GM18502 (cell line): Measurements from ENCODE around the gene MRPS18A.
"Not testable (repeated sequence)": the region's sequence is repeated elsewhere in the genome, so short reads cannot be mapped to it uniquely, and the experiment has no call there.

Experiments
- ATAC-seq: cut with Tn5 transposase; IDR thresholded peaks from one replicate; pipeline ENCODE4 v1.9.1; 2021; ENCODE audit warnings: mild to moderate bottlenecking; ENCODE audit not compliant: unreplicated experiment, poor library complexity

MRPS18A gene

DNA sequence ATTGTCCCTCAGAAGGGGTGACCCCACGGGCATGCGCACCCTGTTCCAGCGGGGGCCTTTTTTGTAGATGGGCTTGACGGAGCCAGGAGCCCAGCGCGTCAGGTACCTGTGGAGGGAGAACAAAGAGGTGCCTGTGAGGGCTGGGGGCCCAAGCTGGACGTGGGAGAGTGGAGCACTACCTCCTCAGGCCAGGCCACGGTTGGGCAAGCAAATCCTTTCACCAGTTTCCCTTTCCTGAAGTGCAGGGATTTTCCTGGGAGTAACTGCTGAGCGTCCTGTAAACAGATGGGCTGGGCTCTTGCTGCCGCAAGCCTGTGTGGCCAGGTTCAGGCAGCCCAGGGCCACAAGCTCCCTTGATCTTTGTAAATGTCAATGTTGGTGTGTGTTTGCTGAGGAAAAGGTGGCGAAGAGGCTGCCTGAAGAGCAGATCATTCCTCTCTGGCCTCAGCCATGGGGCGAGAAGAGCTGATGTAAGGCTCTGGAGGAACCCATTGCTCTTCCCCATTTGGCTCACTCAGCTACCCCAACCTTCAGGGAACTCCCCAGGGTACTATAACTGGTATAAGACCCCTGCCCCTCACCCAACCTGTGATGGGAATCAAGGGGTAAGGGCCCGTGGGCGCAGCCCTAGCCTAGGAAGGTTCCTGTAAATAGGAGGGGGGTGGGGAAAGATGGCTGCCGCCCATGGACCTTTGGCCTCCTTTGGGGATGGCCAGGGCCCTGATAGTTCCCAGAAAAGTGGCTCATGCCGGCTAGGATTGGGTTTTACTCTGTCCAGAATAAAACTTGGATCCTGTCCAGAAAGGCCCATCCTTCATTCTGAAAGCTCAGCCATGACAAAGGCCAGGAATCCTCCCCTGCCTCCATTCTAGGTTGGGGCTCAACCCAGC, 15.5 kb downstream of the MRPS18A start:
- ATAC-seq = no peak

DNA sequence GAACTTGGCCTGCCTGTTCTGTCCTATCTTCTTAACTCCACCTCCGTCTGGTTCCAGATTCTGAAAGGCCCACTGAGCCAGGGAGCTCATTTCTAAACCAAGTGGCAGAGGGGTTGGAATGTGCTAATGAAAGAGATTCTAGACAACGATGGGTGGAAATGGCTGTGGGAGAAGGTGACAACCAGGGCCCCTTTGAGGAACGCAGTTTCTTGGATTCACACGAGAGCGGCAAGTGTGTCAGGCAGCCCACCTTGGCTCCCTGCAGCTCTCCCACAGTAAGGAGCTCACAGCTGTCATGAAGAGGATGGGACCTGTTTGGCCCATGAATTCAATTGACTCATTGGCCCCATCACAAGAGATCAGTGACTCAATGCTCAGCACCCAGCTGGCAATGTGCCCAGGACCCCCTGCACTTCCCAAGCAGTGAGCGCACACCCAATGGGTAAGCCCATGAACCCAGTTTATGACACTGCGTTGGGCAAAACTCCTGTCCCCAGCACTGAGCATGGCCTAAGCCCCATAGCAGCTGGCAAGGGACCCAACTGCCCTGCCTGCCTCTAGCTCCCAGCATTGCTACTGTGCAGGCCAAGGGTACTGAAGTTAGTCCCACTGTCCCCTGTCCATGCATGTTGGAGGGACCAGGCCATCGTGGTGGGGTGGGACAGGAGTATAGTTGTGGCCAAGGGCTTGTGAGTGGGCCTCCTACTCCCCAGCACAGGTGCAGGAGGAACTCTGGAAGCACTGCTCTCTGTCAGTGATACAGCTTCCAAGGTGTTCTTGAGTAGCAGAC, 16.4 kb downstream of the MRPS18A start:
- no peak for ATAC-seq

DNA sequence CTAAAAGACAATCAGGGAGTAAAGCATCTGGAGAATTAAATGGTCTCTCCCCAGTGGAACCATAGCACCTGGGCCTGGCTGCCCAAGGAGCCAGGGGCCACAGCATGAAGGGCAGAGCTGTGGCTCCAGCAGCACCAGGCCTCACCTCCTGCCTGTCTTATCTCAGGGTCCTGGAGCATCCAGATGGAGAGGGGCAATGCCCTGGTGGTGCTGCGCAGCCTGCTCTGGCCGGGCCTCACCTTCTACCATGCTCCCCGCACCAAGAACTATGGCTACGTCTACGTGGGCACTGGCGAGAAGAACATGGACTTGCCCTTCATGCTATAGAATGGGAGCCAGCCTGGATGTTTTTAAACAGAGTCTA, 17.0 kb downstream of the MRPS18A start:
- no peak for ATAC-seq

DNA sequence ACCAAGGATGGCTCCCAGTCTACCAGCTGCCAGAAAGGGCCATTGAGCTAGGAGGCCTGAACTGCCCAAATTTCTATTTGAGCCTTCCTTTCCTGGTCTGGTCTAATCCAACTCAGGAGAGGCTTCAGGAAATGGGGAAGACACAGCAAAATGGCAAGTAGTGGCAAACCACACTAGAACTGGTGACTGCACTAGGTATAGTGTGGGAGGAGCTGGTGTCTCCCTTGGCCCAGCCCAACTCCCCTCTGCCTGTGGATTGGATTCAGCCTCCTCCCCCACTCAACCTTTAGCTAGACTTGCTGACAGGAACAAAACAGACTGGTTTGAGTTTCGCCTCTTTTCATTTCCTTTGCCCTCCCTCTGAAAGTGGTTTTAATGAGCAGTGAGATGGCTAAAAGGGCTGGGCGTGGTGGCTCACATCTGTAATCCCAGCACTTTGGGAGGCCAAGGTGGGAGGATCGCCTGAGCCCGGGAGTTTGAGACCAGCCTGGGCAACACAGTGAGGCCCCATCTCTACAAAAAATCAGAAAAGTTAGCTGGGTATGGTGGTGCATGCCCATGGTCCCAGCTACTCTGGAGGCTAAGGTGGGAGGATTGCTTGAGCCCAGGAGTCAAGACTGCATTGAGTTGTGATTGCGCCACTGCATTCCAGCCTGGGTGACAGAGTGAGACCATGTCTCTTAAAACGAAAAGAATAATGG, 17.5 kb downstream of the MRPS18A start:
- no peak for ATAC-seq

DNA sequence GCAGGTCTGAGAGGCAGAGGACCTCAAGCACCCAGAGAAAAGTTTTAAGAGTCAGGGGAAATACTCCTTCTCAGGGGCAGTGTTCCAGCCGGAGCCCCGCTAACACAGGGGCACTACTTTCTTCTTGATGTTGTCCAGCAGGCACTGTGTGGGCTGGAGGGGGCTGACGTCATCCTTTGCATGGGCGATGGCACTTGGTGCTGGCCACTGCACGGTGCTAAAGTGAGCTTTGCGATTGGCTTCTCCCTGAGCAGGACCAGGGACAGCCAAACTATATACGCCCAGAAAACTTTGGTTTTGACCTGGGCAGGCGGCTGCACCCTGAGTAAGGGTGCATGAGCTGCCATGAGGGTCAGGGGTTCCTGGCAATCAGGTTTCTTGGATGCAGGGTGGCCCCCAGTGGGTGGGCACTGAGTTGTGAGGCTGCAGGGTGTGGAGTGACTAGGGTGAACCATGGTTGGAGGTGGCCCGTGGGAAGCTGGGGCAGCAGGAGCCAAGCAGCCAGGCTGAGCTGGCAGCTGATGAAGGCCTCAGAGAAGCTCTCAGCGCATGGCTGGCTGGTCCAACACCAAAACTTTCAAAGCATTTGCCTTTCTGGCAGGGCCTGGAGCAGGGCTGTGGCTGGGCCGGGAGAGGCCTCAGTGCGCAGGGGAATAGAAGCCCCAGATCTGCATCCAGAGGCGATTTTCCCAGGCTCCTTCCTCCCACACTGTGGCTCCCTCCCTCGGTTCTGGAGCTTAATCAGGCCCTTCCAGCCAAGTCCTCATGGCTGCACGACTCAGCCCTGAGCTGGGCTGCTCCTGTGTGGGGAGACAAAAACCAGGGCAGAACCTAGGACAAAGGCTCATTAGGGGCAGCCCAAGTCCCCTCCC, 18.3 kb downstream of the MRPS18A start:
- no peak for ATAC-seq

DNA sequence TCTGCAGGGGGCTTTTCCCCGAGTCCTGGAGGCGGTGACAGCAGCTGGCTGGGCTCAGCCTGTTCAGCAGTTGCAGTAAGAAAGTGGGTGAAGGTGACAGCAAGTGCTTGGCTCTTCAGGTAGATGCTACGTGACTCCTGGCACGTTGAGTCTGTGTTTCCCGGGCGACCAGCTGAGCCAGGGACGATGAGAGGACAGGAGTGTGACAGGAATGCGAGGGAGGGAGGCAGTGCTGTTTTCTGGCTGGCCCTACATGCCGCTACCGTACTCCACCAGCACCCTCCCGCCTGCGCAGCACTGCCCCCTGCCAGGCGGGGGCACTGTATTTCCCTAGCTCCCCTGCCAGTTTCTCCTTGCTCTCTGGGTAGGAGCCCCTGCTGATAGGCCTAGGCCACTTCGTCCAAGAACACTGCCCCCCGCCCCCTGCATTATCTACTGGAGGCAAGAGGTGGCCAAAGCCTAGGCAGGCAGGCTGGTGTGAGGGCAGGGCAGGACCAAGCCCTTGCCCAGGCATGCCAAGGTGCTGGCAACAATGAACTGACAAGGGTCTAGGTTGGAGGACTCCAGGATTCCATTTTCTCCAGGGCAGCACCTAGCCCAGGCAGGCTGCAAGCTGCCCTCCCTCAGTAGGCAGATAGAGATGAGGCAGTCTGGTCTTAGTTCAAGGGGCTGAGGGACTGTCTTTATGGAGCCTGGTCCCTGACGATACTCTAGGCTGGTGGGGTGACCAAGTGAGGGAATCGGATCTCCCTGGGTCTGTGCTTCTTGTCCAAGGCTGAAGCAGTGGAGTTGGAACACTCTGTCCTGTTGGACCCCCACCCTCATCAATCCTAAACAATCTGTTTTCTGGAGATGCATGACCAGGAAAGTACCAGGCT, 19.2 kb downstream of the MRPS18A start:
- no peak for ATAC-seq

DNA sequence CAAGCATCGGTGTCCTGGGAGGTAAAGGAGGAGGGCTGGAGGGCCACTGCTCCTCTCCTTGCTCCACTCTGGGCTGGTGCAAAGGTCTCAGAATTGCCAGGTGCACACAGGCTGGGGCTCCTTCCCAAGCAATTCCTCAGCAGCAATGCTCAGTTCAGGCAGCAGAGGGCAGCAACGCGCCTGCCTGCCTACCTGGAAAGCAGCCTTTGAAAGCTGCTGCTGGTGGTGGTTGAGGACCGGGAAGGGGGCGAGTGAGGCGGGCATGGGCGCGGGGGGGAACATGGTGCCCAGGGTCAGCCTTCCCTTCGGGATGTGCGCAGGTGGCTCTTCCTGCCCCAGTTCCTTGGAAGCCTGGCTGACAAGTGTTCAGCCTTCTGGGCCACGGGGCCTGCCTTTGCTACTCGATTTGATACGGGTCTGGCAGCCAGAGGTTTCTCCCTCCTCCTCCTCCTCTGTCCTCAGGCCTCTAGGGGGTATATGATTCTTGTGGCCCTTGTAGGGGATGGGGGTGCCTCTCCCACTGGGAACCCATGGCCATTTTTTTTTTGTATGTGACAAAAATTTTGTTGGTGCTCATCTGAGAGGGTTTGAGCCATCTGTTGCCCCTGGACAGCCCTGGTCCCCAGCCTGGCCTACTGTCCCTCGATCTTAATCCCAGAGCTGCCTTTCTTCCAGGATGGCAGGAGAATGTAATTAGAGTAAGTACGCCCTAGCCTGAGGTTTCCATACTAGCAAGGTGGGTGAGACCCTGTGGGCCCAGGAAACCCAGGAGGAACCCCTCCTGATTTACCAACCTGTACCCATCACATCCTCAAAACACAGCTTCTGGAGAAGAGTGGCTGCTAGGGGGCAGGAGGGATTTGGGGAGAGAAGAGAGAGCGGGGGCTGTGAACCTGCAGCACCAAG, 20.1 kb downstream of the MRPS18A start:
- no peak for ATAC-seq

DNA sequence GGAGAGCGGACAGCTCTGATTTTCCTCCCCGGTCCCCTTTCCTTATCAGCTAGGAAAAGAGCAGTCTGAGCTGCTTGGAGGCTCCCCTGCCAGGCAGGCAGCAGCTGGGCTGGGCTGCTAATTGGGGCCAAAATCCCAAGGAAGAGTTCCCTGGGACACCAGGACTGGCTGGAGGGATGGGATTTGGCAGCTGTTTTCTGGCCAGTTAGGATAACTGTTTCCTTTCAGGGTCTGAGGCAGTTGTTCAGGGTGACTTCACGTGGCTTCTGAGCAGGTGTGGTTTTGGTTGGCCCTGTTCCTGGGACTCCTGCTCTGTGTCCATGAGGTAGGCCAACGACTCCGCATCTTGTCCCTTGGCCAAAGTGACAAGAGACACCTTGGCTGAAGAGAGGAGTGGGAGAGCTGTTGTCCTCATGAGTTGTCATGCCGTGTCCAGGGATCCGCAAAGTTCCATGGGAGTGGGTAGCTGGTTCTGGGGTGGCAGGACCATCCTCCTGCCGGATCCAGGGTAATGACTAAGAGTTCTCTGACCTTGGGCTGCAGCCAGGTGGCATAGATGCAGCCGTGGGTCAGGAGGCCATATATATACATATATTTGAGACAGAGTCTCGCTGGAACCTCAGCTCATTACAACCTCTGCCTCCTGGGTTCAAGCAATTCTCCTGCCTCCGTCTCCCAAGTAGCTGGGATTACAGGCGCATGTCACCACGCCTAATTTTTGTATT, 21.2 kb downstream of the MRPS18A start:
- ATAC-seq = no peak

DNA sequence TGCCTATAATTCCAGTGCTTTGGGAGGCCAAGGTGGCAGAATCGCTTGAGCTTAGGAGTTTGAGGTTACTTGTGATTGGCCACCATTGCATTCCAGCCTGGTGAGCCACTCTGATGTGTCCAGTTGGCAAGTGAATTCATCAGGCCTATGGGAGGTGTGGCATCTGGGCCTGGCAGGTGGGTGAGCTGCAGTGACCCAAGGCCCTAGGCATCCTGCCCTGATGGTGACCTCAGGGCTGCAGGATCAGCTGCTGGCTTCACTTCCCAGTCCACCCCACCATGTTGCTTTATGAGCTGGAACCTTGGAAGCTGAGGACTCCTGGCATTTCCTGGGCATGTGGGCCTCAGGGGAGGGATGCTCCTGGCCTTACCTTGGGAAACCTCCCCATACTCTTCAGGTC, 22.2 kb downstream of the MRPS18A start:
- ATAC-seq = no peak

DNA sequence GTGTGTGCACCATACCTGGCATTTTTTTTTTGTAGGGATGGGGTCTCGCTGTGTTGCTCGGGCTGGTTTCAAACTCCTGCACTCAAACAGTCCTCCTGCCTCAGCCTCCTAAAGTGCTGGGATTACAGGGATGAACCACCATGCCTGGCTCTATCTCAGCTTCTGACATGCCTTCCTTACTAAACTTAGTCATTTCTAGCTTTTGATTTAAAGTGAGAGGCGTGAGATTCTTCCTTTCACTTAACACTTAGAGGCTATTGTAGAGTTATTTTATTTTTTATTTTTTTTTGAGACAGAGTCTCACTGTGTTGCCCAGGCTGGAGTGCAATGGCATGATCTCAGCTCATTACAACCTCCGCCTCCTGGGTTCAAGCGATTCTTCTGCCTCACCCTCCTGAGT, 24.6 kb downstream of the MRPS18A start:
- ATAC-seq = not testable (repeated sequence)

DNA sequence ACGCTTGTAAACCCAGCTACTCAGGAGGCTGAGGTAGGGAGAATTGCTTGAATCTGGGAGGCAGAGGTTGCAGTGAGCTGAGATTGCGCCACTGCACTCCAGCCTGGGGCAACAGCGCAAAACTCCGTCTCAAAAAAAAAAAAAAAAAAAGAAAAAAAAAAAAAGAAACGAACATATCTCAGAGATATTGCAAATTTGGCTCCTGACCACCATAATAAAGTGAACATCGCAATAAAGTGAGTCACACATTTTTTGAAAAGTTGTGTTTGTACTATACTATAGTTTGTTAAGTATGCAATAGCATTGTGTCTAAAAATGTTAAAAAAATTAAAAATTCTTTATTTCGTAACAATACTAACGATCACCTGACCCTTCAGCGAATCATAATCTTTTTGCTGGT, 29.4 kb downstream of the MRPS18A start:
- ATAC-seq = no peak

DNA sequence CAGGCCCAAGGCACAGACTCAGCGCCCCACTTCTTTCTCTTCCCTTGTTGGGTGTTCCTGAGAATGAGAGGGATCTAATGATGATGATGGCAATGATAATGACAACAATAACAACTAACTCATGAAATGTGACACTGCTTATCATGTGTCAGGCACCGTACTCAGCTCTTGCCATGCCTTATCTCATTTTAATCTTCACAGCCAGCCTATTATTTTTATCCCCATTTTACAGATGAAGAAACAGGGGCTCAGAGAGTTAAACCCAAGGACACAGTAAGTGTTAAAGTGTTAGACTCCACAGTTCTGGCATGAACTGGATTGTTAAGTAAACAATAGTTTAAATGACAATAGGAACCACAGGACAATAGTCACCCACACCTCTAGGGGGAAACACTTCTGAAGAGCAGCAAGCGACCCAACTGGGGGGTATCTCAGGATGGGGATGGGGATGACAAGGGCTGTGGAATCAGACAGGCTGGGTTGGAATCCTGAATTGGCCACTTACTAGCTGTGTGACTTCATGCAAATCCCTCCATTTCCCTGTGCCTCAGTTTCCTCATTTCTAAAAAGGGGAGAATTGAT, 30.3 kb downstream of the MRPS18A start:
- ATAC-seq = no peak

DNA sequence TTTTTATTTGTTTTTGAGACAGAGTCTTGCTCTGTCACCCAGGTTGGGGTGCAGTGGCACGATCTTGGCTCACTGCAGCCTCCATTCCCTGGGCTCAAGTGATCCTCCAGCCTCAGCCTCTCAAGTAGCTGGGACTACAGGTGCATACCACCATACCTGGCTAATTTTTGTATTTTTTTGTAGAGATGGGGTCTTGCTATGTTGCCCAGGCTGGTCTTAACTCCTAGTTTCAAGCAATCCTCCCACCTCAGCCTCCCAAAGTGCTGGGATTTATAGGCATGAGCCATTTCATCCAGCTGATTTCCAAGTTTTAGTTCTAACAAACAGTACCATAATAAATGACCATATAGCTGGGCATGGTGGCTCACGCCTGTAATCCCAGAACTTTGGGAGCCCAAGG, 34.8 kb downstream of the MRPS18A start:
- not testable (repeated sequence) for ATAC-seq

DNA sequence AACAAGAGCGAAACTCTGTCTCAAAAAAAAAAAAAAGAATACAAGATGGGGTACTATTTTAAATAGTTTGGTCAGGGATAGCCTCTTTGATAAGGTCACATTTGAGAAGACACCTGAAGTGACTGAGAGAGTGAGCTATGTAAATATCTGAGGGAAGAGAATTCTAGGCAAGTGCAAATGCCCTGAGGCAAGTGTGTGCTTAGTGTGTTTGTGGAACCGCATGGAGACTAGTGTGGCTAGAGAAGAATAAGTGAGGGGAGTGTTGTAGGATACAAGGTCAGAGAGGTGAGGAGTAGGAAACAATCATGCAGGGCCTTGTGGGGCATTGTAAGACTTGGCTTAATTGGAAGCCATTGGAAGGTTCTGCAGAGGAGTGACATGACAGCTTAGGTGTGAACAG, 39.3 kb downstream of the MRPS18A start:
- ATAC-seq = no peak

DNA sequence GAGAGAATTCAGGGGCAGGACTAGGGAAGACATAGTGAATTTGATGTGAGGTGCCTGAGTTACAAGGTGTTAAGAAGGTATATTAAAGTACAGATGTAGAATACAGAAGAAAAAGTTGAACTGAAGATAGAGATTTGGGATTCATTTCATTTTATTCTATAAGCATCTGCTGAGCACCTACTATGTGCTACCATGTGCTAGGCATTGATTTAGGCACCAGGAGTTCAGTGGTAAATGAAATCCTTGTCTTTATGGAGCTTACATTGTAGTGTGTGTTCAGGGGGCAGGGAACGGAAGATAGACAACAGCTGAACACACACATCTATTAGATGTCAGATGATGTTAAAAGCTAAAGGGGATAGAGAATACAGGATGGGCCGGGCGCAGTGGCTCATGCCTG, 40.0 kb downstream of the MRPS18A start:
- ATAC-seq = no peak

DNA sequence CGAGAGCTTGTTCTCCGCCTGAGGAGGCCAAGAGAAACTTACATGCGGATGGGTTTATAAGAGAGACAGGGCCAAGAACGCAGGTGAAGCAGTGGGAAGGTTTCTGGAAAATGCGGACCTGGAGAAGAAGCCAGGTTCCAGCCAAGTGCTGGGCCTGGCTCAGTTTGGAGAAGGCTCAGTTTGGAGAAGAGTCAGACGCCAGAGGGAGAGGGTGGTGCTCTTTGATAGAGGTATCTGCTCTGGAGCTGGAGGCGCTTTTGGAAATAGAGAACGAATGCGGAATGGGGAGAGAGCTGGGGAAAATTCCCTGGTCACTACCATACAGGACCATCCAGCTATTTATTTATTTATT, 42.0 kb downstream of the MRPS18A start:
- ATAC-seq = peak; percentile 19

DNA sequence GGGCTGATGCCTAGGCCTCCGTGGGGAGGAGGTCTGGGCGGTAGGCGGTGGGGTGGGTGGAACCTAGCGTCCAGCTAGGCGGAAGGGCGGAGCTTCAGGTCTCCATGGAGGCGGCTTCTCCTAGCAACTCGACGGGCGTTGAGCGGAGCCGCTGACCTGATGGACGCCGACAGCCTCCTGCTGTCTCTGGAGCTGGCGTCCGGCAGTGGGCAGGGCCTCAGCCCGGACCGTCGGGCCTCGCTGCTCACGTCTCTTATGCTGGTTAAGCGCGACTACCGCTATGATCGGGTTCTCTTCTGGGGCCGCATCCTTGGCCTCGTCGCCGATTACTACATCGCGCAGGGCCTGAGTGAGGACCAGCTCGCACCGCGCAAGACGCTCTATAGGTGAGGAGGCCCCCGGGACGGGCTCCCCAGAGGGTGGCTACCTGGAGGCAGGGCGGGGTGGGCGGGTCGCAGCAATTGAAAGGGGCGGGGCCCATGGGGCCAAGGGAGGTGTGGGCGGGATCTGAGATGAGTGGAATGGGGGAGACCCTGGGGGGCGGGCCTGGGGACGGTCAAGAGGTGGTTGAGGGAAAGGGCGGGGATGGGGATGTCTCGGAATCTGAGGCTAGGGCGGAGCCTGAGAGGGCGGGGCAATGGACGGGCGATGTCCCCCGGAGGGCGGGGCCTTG, 42.5 kb downstream of the MRPS18A start, which contains the start of gene RSPH9:
Gene RSPH9, plus strand, starts transcription at position 97 of the 673 bp plus-strand sequence. Its CDS starts 63 bp downstream, at position 160.
- ATAC-seq = peak; percentile 78
